ENCODE data around the gene ATG16L2.

Gene ATG16L2

DNA sequence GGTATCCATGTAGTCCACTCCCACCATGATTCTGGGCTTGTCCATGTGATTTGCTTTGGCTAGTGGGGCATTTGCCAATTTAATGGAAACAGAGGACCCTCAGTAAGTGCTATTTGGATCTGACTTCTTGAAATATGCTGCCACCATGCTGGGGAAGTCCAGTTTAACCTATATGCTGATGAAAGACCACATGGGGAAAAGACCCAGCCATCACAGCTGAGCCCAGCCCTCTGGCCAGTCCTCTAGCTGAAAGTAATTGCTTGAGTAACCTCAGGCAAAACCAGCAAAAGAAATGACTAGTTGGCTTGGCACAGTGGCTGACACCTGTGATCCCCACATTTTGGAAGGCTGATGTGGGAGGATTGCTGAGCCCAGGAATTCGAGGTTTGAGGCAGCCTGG lies 61.5 kb downstream of the ATG16L2 start:
- H3K27ac ChIP-seq = no peak overlapping the region
- TF ChIP-seq ZFX (IDR thresholded peaks at IDR 0.05) = no peak
- TF ChIP-seq, protein P1, sequence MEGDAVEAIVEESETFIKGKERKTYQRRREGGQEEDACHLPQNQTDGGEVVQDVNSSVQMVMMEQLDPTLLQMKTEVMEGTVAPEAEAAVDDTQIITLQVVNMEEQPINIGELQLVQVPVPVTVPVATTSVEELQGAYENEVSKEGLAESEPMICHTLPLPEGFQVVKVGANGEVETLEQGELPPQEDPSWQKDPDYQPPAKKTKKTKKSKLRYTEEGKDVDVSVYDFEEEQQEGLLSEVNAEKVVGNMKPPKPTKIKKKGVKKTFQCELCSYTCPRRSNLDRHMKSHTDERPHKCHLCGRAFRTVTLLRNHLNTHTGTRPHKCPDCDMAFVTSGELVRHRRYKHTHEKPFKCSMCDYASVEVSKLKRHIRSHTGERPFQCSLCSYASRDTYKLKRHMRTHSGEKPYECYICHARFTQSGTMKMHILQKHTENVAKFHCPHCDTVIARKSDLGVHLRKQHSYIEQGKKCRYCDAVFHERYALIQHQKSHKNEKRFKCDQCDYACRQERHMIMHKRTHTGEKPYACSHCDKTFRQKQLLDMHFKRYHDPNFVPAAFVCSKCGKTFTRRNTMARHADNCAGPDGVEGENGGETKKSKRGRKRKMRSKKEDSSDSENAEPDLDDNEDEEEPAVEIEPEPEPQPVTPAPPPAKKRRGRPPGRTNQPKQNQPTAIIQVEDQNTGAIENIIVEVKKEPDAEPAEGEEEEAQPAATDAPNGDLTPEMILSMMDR (conservative IDR thresholded peaks at IDR 0.05) = no peak

DNA sequence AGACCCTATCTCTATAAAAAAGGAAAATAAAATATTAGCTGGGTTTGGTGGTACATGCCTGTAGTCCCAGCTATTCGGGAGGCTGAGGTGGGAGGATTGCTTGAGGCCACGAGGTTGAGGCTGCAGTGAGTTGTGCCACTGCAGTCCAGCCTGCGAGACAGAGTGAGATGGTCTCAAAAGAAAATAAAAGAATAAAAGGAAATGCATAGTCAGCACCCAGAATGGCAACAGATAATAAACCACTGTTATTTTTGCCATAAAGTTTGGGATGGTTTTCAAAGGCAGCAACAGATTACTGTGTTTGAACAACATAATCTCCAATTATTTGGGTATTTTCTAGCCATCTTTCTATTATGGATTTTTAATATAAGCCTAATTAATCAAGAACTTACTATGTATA lies 61.9 kb downstream of the ATG16L2 start:
- TF ChIP-seq ZFX (IDR thresholded peaks at IDR 0.05) = no peak
- TF ChIP-seq, protein P1 (conservative IDR thresholded peaks at IDR 0.05) = no peak

More for the DNA sequence above, 61.9 kb downstream of the ATG16L2 start:
- H3K27ac ChIP-seq = no peak overlapping the region
